Effector memory CD4-positive, alpha-beta T cell (primary cell): Measurements from ENCODE around the gene FLNB.

Experiments
- DNase-seq, 3 donors: peaks; one replicate each; pipeline ENCODE4 v3.0.0-alpha.2; 2020
- H3K27ac ChIP-seq: 2 replicates; pipeline ENCODE4 v1.7.0; 2013; ENCODE audit warnings: mild to moderate bottlenecking, low read length, moderate library complexity; ENCODE audit not compliant: insufficient read depth, poor library complexity, severe bottlenecking
- H3K27me3 ChIP-seq: replicated peaks from 2 replicates; pipeline ENCODE4 v1.7.0; 2013; ENCODE audit warnings: mild to moderate bottlenecking, low read length; ENCODE audit not compliant: insufficient read depth, control insufficient read depth, poor library complexity, severe bottlenecking
- H3K36me3 ChIP-seq: 2 replicates; pipeline ENCODE4 v1.7.0; 2013; ENCODE audit warnings: mild to moderate bottlenecking, low read length, moderate library complexity; ENCODE audit not compliant: control insufficient read depth, insufficient read depth
- H3K4me1 ChIP-seq: 2 replicates; pipeline ENCODE4 v1.7.0; 2013; ENCODE audit warnings: low read length, mild to moderate bottlenecking; ENCODE audit not compliant: control insufficient read depth, insufficient read depth, poor library complexity, severe bottlenecking
- H3K4me3 ChIP-seq: 2 replicates; pipeline ENCODE4 v1.7.0; 2013; ENCODE audit warnings: low read length, low read depth, mild to moderate bottlenecking; ENCODE audit not compliant: insufficient read depth, poor library complexity, severe bottlenecking
- H3K9me3 ChIP-seq: 2 replicates; pipeline ENCODE4 v1.7.0; 2013; ENCODE audit warnings: mild to moderate bottlenecking, low read length, moderate library complexity; ENCODE audit not compliant: control insufficient read depth

Gene FLNB

GRCh38 chr3:58064923-58065638, 56.9 kb downstream of the FLNB start:
- no peaks in the 10 kb centered on the region for H3K9me3 ChIP-seq
- no peak overlapping the region for H3K27ac ChIP-seq
- H3K27me3 ChIP-seq, result no peaks in the 10 kb centered on the region
- no peak for DNase-seq
- H3K4me3 ChIP-seq, result no peak overlapping the region
- no peaks in the 10 kb centered on the region for H3K4me1 ChIP-seq
- H3K36me3 ChIP-seq, result no peaks in the 10 kb centered on the region

GRCh38 chr3:58065700-58066167, 57.5 kb downstream of the FLNB start:
- H3K36me3 ChIP-seq, result no peaks in the 10 kb centered on the region

GRCh38 chr3:58066842-58067241, 58.6 kb downstream of the FLNB start:
- Histone ChIP-seq H3K4me3 (no peak overlapping the region), H3K27ac (no peak overlapping the region), H3K36me3 (no peaks in the 10 kb centered on the region), H3K27me3 (no peaks in the 10 kb centered on the region), H3K4me1 (no peaks in the 10 kb centered on the region), H3K9me3 (no peaks in the 10 kb centered on the region)
- no peak for DNase-seq

More at GRCh38 chr3:58065700-58066167, 57.5 kb downstream of the FLNB start:
- no peaks in the 10 kb centered on the region for H3K4me1 ChIP-seq
- H3K9me3 ChIP-seq, result no peaks in the 10 kb centered on the region
- no peak for DNase-seq
- H3K4me3 ChIP-seq, result no peak overlapping the region
- H3K27ac ChIP-seq, result no peak overlapping the region
- H3K27me3 ChIP-seq, result no peaks in the 10 kb centered on the region

- DNase-seq, result no peak
- Histone ChIP-seq H3K27ac (no peak overlapping the region), H3K9me3 (no peaks in the 10 kb centered on the region), H3K27me3 (no peaks in the 10 kb centered on the region), H3K4me3 (no peak overlapping the region), H3K36me3 (no peaks in the 10 kb centered on the region), H3K4me1 (no peaks in the 10 kb centered on the region)
Observed at GRCh38 chr3:58068122-58068809, 60.0 kb downstream of the FLNB start.

GRCh38 chr3:58071480-58071971, 63.3 kb downstream of the FLNB start:
- DNase-seq, result no peak
- Histone ChIP-seq H3K36me3 (no peaks in the 10 kb centered on the region), H3K9me3 (no peaks in the 10 kb centered on the region), H3K4me3 (no peak overlapping the region), H3K4me1 (no peaks in the 10 kb centered on the region), H3K27me3 (no peaks in the 10 kb centered on the region), H3K27ac (no peak overlapping the region)

GRCh38 chr3:58072052-58072762, 64.0 kb downstream of the FLNB start:
- DNase-seq, result no peak
- H3K36me3 ChIP-seq, result peaks cover 1% of the 10 kb centered on the region
- no peaks in the 10 kb centered on the region for H3K4me1 ChIP-seq
- no peaks in the 10 kb centered on the region for H3K9me3 ChIP-seq
- no peak overlapping the region for H3K27ac ChIP-seq
- no peak overlapping the region for H3K4me3 ChIP-seq
- H3K27me3 ChIP-seq, result no peaks in the 10 kb centered on the region

GRCh38 chr3:58072763-58073130, 64.5 kb downstream of the FLNB start:
- Histone ChIP-seq H3K9me3 (no peaks in the 10 kb centered on the region), H3K27me3 (no peaks in the 10 kb centered on the region), H3K36me3 (peaks cover 6% of the 10 kb centered on the region), H3K4me3 (no peak overlapping the region), H3K27ac (no peak overlapping the region), H3K4me1 (no peaks in the 10 kb centered on the region)
- DNase-seq, result no peak

- H3K27ac ChIP-seq, result no peak overlapping the region
- H3K27me3 ChIP-seq, result no peaks in the 10 kb centered on the region
- H3K9me3 ChIP-seq, result no peaks in the 10 kb centered on the region
- peaks cover 6% of the 10 kb centered on the region for H3K36me3 ChIP-seq
- H3K4me3 ChIP-seq, result no peak overlapping the region
- no peak for DNase-seq
- H3K4me1 ChIP-seq, result no peaks in the 10 kb centered on the region
Observed at GRCh38 chr3:58073301-58074108, 65.3 kb downstream of the FLNB start.

- no peak for DNase-seq
- Histone ChIP-seq H3K27ac (no peak overlapping the region), H3K4me3 (no peak overlapping the region), H3K4me1 (no peaks in the 10 kb centered on the region), H3K36me3 (peaks cover 6% of the 10 kb centered on the region), H3K27me3 (no peaks in the 10 kb centered on the region), H3K9me3 (no peaks in the 10 kb centered on the region)
Observed at GRCh38 chr3:58074116-58074715, 66.0 kb downstream of the FLNB start.
